ACC112 (cell line): ENCODE measurements around the gene DACH1.
"Not testable (repeated sequence)": the region's sequence is repeated elsewhere in the genome, so short reads cannot be mapped to it uniquely, and the experiment has no call there.

Experiments
- H2AFZ ChIP-seq: fragments of 200-600 bp; sonication (generic); one replicate; pipeline ENCODE4 v1.6.0; 2017; ENCODE audit warnings: antibody characterized with exemption, low read length; ENCODE audit not compliant: unreplicated experiment
- H3K27ac ChIP-seq: fragments of 200-600 bp; sonication (generic); 2 replicates; pipeline ENCODE4 v1.5.1; 2014; ENCODE audit warnings: low read depth, mild to moderate bottlenecking, antibody characterized with exemption, low read length, moderate library complexity
- H3K27me3 ChIP-seq: fragments of 200-600 bp; sonication (generic); 2 replicates; pipeline ENCODE4 v1.6.1; 2014; ENCODE audit warnings: mild to moderate bottlenecking, antibody characterized with exemption, low read length, moderate library complexity, mixed read lengths; ENCODE audit not compliant: insufficient read depth
- H3K36me3 ChIP-seq: fragments of 200-600 bp; sonication (generic); 2 replicates; pipeline ENCODE4 v1.6.1; 2016; ENCODE audit warnings: mild to moderate bottlenecking, antibody characterized with exemption, low read length, moderate library complexity, mixed read lengths; ENCODE audit not compliant: insufficient read depth
- H3K4me1 ChIP-seq: fragments of 200-600 bp; sonication (generic); one replicate; pipeline ENCODE4 v1.6.1; 2016; ENCODE audit warnings: low read length, mixed read lengths; ENCODE audit not compliant: insufficient read depth, unreplicated experiment, control insufficient read depth
- H3K4me3 ChIP-seq: fragments of 200-600 bp; sonication (generic); 2 replicates; pipeline ENCODE4 v1.5.1; 2014; ENCODE audit warnings: mild to moderate bottlenecking, low read depth, low read length
- H3K79me2 ChIP-seq: fragments of 200-600 bp; sonication (generic); one replicate; pipeline ENCODE4 v1.6.0; 2016; ENCODE audit warnings: low read length; ENCODE audit not compliant: control insufficient read depth, unreplicated experiment, insufficient read depth

Gene DACH1

DNA sequence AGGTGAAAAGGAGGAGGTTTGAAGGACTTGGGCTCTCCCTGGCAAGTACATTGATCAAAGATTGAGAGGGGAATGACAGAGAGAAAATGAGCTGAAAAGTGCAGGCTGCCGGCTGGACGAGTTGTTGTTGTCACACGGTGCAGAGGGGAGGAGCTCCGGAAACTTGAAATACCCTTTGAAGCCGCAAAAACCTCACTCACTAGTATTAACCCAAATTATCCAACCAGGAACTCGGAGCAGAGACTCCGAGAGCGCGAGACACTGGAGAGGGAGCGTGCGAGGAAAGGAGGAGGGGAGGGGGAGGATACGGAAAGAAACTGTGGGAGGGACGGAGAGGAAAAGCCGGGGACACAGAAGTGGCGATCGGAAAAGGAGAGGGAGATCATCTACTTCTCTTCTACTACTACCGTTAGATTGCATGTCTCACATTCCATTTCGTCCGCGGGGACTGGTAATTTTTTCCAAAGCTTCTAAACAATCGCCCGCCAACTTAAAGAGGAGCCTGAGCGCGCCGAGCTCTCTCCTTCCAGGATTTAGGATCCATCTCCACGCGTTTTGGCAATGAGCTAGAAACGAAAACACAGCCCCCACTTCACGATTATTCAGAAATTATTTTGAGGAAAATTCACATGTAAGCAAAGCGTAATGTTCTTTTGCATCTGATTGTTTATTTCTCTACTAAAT lies at the start of gene DACH1:
Gene DACH1, minus strand, starts transcription at position 74 of the 684 bp plus-strand sequence.
- peaks cover 60% of the 10 kb centered on the region for H3K27me3 ChIP-seq
- no peak within 1 kb of the TSS for H3K27ac ChIP-seq
- H3K36me3 ChIP-seq, result no peaks in the 10 kb centered on the region
- peak within 1 kb of the TSS; percentile 38 for H2AFZ ChIP-seq
- H3K4me1 ChIP-seq, result peaks cover 2% of the 10 kb centered on the region
- H3K4me3 ChIP-seq, result peak within 1 kb of the TSS; percentile 68
- H3K79me2 ChIP-seq, result no peaks in the 10 kb centered on the region

DNA sequence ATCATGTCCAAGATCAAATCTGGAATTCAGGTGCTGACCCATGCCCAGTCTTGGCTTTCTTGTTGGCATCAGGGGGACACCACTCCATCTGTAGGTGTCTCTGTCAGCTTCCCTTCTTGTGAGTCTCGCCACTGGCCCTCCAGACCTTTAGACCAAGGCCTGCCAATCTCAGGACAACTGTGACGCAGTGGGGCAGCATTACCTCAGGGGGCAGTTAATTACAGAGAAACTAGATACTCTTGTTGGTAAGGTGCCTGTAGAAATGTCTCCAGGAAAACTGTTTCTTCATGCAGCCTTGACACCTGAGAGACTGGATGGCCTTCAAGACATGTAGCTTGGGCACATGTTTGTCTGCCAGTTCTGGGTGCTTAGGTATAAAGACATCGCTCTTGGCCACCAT lies 46.7 kb upstream of the DACH1 start:
- no peaks in the 10 kb centered on the region for H3K27me3 ChIP-seq
- no peaks in the 10 kb centered on the region for H3K4me1 ChIP-seq
- H3K36me3 ChIP-seq, result no peaks in the 10 kb centered on the region

DNA sequence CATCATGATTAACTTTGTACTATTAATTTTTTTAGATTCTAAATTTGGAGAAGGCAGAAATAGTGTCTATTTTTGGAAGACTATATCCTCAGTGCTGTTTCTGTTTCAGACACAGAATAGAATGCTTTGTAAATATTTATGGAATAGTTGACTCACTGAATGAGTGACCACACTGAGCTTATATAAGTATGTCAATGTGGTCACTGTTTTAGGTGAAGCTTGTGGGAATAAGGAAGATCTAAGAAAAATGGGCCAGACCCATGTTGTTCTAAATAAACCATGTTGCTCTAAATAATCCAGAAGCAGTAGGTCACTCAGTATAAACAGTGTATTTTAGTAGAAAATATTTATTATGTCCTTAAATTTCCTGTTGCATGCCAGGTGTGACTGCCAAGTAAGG lies 45.5 kb upstream of the DACH1 start:
- Histone ChIP-seq H3K27ac (no peak overlapping the region), H3K79me2 (no peaks in the 10 kb centered on the region), H3K4me3 (no peak overlapping the region), H3K4me1 (no peaks in the 10 kb centered on the region), H3K36me3 (no peaks in the 10 kb centered on the region), H3K27me3 (no peaks in the 10 kb centered on the region), H2AFZ (no peak overlapping the region)

More for the DNA sequence above, 46.7 kb upstream of the DACH1 start:
- H3K79me2 ChIP-seq, result no peaks in the 10 kb centered on the region
- H3K27ac ChIP-seq, result no peak overlapping the region
- H2AFZ ChIP-seq, result no peak overlapping the region
- H3K4me3 ChIP-seq, result no peak overlapping the region

DNA sequence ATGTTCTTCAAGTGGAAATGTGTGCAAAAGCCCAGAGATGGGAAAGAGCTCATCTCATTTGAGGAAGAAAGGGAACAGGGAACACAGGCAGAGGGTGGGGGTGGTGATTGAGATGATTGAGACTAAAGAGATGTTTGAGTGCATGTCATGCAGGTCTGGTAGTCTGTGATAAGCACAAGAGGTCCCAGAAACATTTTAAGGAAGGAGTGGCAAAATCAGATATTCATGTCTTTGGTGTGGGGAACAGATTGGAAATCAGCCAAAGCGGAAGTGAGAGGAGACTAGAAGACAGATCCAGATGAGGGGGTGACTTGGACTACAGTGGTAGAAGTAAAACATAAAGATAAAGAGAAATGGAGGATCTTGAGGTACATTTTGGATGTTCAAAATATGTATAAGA lies 39.4 kb upstream of the DACH1 start:
- Histone ChIP-seq H3K4me1 (no peaks in the 10 kb centered on the region), H3K4me3 (no peak overlapping the region), H3K27me3 (no peaks in the 10 kb centered on the region), H3K27ac (no peak overlapping the region), H3K36me3 (no peaks in the 10 kb centered on the region), H2AFZ (no peak overlapping the region), H3K79me2 (no peaks in the 10 kb centered on the region)

DNA sequence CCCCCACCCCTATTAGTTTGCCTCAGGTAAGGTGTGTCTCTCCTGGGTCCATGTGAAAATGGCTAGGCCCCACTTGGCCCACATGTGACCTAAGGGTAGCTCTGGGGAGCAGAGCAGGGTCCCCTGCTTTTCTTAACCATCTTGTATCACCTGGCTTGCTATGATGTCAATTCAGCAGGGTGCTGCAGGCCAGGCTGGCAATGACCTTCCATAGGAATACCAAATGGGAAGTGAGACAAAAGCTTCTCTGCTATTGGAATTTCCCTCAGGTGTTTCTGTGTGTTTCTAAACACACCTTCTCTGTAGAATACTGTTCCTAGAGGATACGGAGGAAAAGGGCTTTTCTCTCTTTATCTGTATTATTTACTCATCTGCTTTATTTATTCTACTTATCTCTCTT lies 35.7 kb upstream of the DACH1 start:
- Histone ChIP-seq H2AFZ (no peak overlapping the region), H3K4me1 (no peaks in the 10 kb centered on the region), H3K27ac (no peak overlapping the region), H3K79me2 (no peaks in the 10 kb centered on the region), H3K27me3 (no peaks in the 10 kb centered on the region), H3K4me3 (no peak overlapping the region), H3K36me3 (no peaks in the 10 kb centered on the region)

DNA sequence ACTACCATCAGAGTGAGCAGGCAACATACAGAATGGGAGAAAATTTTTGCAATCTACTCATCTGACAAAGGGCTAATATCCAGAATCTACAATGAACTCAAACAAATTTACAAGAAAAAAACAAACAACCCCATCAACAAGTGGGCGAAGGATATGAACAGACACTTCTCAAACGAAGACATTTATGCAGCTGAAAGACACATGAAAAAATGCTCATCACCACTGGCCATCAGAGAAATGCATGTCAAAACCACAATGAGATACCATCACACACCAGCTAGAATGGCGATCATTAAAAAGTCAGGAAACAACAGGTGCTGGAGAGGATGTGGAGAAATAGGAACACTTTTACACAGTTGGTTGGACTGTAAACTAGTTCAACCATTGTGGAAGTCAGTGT lies 26.5 kb upstream of the DACH1 start:
- H3K79me2 ChIP-seq, H3K36me3 ChIP-seq, H3K27me3 ChIP-seq, H3K4me1 ChIP-seq, H3K27ac ChIP-seq, H3K4me3 ChIP-seq, H2AFZ ChIP-seq: not testable (repeated sequence)

DNA sequence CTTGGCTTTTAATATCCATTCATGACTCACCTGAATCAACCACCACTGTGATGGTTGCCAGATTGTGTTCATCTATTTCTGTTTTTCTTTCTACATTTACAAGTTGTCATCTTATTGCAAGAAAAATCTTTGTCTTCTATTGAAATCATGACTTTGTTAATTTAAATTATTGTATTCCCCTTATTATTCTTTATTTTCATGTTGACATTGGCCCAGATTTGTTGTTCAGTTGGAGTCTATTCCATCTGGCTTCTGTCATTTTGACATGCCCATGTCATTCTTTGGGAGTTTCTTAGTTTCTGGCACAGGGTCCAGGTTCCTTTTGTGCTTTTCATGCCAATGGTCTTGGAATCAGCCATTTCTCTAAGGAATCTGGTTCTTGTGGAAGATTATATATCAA lies 19.9 kb upstream of the DACH1 start:
- H3K4me1 ChIP-seq, result no peaks in the 10 kb centered on the region
- H3K27me3 ChIP-seq, result no peaks in the 10 kb centered on the region
- no peaks in the 10 kb centered on the region for H3K79me2 ChIP-seq
- H2AFZ ChIP-seq, result no peak overlapping the region
- H3K27ac ChIP-seq, result no peak overlapping the region
- no peak overlapping the region for H3K4me3 ChIP-seq
- no peaks in the 10 kb centered on the region for H3K36me3 ChIP-seq

DNA sequence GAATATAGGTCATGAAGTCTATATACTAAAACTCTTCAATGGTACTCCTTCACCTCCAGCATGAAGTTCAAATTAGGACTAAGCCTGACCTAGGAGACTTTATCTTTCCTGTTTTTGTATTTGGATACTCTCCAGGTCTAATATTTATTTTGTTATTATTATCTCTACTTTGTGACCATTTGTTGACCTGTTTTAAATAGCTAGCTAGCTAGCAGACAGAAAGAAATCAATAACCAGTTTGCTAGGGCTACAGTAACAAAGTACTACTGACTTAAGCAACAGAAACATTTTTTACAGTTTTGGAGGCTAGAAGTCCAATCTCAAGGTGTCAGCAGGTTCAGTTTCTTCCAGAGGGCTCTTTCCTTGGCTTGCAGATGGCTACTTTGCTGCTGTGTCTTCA lies 15.1 kb upstream of the DACH1 start:
- H3K4me1 ChIP-seq, result no peaks in the 10 kb centered on the region
- no peak overlapping the region for H3K4me3 ChIP-seq
- no peaks in the 10 kb centered on the region for H3K27me3 ChIP-seq
- no peak overlapping the region for H3K27ac ChIP-seq
- no peaks in the 10 kb centered on the region for H3K36me3 ChIP-seq
- H3K79me2 ChIP-seq, result no peaks in the 10 kb centered on the region
- no peak overlapping the region for H2AFZ ChIP-seq

DNA sequence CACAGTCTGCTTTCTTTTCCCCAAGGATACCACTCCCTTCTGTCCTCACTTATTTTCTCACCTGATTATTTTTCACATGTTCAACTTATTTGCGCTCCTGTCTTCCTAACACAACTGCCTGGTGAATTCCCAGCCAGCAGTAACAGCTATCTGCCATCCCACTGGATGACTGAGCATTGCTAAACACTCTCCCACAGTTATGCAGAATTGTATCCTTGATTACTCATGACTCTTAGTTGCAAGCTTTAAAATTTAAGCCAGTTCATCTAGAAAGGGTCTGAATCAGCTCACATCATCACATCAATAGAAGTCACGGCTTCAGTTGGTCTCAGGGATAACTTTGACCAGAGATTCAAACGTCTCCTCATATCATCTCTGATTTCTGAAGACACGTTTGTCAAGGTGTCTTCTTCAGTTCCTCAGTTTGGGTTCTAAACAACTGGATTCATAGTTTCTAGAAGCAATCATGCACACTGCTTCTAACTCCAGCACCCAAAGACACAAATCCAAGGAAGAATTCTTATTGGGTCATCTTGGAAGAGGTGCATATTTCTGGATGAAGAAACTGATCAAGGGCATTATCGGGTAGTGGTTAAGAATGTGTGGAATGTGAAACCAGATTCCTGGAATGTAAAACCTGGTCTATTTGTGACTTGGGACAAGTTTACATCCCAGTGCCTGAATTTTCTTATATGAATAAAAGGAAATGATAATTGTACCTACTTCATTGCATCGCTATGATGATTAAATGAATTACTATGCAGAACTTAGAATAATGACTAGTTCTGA lies 13.9 kb upstream of the DACH1 start:
- no peaks in the 10 kb centered on the region for H3K79me2 ChIP-seq
- H3K36me3 ChIP-seq, result no peaks in the 10 kb centered on the region
- no peak overlapping the region for H2AFZ ChIP-seq
- H3K4me1 ChIP-seq, result no peaks in the 10 kb centered on the region
- no peaks in the 10 kb centered on the region for H3K27me3 ChIP-seq
- H3K27ac ChIP-seq, result no peak overlapping the region
- H3K4me3 ChIP-seq, result no peak overlapping the region

DNA sequence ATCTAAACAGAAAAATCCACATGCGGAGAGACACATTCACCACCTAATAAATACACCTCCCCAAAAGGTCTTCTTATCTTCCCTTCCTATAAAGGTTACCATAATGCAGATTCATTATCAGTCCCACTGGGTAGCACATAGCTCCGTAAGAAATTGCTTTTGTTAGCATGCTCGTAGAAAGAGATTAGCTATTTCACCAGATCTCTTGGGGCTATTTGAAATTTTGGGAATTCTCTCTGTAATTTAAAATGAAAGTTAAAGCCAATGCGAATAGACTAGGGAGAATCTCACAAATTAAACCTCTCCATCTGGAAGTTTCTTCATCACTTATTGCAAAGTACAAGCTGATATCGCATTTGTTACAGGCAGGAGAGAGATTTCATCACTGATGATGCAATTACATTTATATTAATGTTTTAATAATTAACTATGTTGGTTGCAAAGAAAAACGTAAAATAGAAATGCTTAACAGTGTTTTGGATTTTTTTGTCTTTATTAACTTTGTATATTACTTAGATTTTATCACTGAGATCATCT lies 12.9 kb upstream of the DACH1 start:
- no peaks in the 10 kb centered on the region for H3K27me3 ChIP-seq
- no peaks in the 10 kb centered on the region for H3K79me2 ChIP-seq
- no peaks in the 10 kb centered on the region for H3K4me1 ChIP-seq
- H3K4me3 ChIP-seq, result no peak overlapping the region
- no peak overlapping the region for H3K27ac ChIP-seq
- no peak overlapping the region for H2AFZ ChIP-seq
- H3K36me3 ChIP-seq, result no peaks in the 10 kb centered on the region

DNA sequence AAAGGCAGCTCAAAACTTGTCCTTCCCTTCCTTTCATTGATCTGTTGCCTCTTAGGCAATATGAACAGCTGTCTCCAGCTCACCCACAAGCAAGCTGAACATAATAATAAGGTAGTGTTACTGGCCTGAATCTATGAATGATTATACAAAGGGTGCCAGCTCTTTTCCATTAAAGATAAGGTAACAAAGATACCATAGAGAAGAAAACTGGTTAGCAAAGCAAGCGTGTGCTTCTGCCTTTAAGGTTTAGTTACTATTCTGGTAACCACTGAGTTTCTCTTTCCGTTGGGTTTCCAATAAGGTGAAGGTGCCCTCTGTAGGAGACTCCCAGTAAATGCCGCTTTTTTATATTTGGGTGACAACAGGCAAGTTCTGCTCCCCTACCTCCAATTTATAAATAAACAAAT lies 12.1 kb upstream of the DACH1 start:
- Histone ChIP-seq H2AFZ (no peak overlapping the region), H3K4me3 (no peak overlapping the region), H3K27me3 (no peaks in the 10 kb centered on the region), H3K27ac (no peak overlapping the region), H3K4me1 (no peaks in the 10 kb centered on the region), H3K36me3 (no peaks in the 10 kb centered on the region), H3K79me2 (no peaks in the 10 kb centered on the region)
